ENCODE results near the gene CPSF2.
A peak's percentile ranks its signal among the peaks of the same experiment; 100 is the strongest.

Gene CPSF2

GRCh38 chr14:92121670-92122350, at the start of gene CPSF2, which contains the start of gene NDUFB1:
Gene CPSF2 (plus strand): TSS chr14:92121969. CDS start chr14:92130985, 9,016 bp downstream.
Gene NDUFB1 (minus strand): TSS chr14:92121706. CDS start chr14:92117637, 4,069 bp downstream.
- no peak for DNase-seq (ENCODE audit: low read depth)
- H3K4me3 ChIP-seq (ENCODE audit: low read depth, low read length), result peak within 1 kb of the TSS; percentile 81
- no peak for TF ChIP-seq CTCF (IDR thresholded peaks at IDR 0.05; ENCODE audit: control insufficient read depth, extremely low read depth, insufficient read depth)

- no peak overlapping the region for H3K4me3 ChIP-seq (ENCODE audit: low read depth, low read length)
- no peak for DNase-seq (ENCODE audit: low read depth)
- TF ChIP-seq CTCF (IDR thresholded peaks at IDR 0.05; ENCODE audit: control insufficient read depth, extremely low read depth, insufficient read depth), result no peak
These were observed 47.2 kb upstream of the CPSF2 start for GRCh38 chr14:92074555-92074954.

GRCh38 chr14:92088494-92088893, 33.3 kb upstream of the CPSF2 start:
- DNase-seq (ENCODE audit: low read depth), result peak; percentile 88
- no peak overlapping the region for H3K4me3 ChIP-seq (ENCODE audit: low read depth, low read length)
- TF ChIP-seq CTCF (IDR thresholded peaks at IDR 0.05; ENCODE audit: control insufficient read depth, extremely low read depth, insufficient read depth), result no peak

- no peak overlapping the region for H3K4me3 ChIP-seq (ENCODE audit: low read depth, low read length)
- DNase-seq (ENCODE audit: low read depth), result no peak
- TF ChIP-seq CTCF (IDR thresholded peaks at IDR 0.05; ENCODE audit: control insufficient read depth, extremely low read depth, insufficient read depth), result no peak; the same call in 1 of the 2 replicates
These were observed 28.4 kb upstream of the CPSF2 start for GRCh38 chr14:92093320-92093719.

- no peak for TF ChIP-seq CTCF (IDR thresholded peaks at IDR 0.05; ENCODE audit: control insufficient read depth, extremely low read depth, insufficient read depth)
- DNase-seq (ENCODE audit: low read depth), result no peak
- no peak overlapping the region for H3K4me3 ChIP-seq (ENCODE audit: low read depth, low read length)
These were observed 22.0 kb upstream of the CPSF2 start for GRCh38 chr14:92099802-92100201.

GRCh38 chr14:92103363-92103989, 18.3 kb upstream of the CPSF2 start:
- no peak for DNase-seq (ENCODE audit: low read depth)
- no peak for TF ChIP-seq CTCF (IDR thresholded peaks at IDR 0.05; ENCODE audit: control insufficient read depth, extremely low read depth, insufficient read depth)
- H3K4me3 ChIP-seq (ENCODE audit: low read depth, low read length), result no peak overlapping the region
